ENCODE measurements around the gene AKAP13. TPM values are rescaled to one million over a fixed set of nuclear protein-coding genes. Genes with fewer than 3 reads are reported as not detected.
A peak's percentile ranks its signal among the peaks of the same experiment; 100 is the strongest.

The AKAP13 gene
- total RNA-seq, 4 donors from 2014 or later: 332 to 362 (median 351) TPM

GRCh38 chr15:85762039-85762755, 381.8 kb downstream of the AKAP13 start:
- Histone ChIP-seq H3K4me3 (no peak overlapping the region), H3K9me3 (no peaks in the 10 kb centered on the region), H3K27ac (no peak overlapping the region), H3K36me3 (peaks cover 0 to 45% (median 0%) of the 10 kb centered on the region in 3 donors), H3K4me1 (peaks cover 0 to 31% (median 13%) of the 10 kb centered on the region in 4 donors), H3K27me3 (no peaks in the 10 kb centered on the region)
- 76 to 84% methylated on average over 10 to 12 of the region's 15 CpGs for WGBS, 2 donors
- no peak for DNase-seq (ENCODE audit: low spot score in 2 of 2)
- no peak for TF ChIP-seq POLR2A (IDR thresholded peaks at IDR 0.05)
- no peak for TF ChIP-seq CTCF (IDR thresholded peaks at IDR 0.05)
- TF ChIP-seq EP300 (IDR thresholded peaks at IDR 0.05): no peak

- DNase-seq (ENCODE audit: low spot score in 2 of 2): no peak
- no peak overlapping the region for H3K4me3 ChIP-seq
- H3K4me1 ChIP-seq: peaks cover 0 to 31% (median 13%) of the 10 kb centered on the region in 4 donors
- no peaks in the 10 kb centered on the region for H3K9me3 ChIP-seq
- H3K36me3 ChIP-seq: peaks cover 0 to 43% (median 0%) of the 10 kb centered on the region in 3 donors
- no peak for TF ChIP-seq POLR2A (IDR thresholded peaks at IDR 0.05)
- TF ChIP-seq EP300 (IDR thresholded peaks at IDR 0.05): no peak
- no peak for TF ChIP-seq CTCF (IDR thresholded peaks at IDR 0.05)
- no peak overlapping the region for H3K27ac ChIP-seq
- H3K27me3 ChIP-seq: no peaks in the 10 kb centered on the region
- 78 to 91% methylated on average over 7 to 8 of the region's 8 CpGs for WGBS, 2 donors
These were observed 382.3 kb downstream of the AKAP13 start for GRCh38 chr15:85762756-85763127.

GRCh38 chr15:85763157-85763556, 382.8 kb downstream of the AKAP13 start:
- H3K4me3 ChIP-seq: no peak overlapping the region
- H3K27me3 ChIP-seq: no peaks in the 10 kb centered on the region
- H3K9me3 ChIP-seq: no peaks in the 10 kb centered on the region
- peaks cover 0 to 43% (median 0%) of the 10 kb centered on the region in 3 donors for H3K36me3 ChIP-seq
- no peak for DNase-seq (ENCODE audit: low spot score in 2 of 2)
- TF ChIP-seq CTCF (IDR thresholded peaks at IDR 0.05): no peak
- no peak for TF ChIP-seq EP300 (IDR thresholded peaks at IDR 0.05)
- no peak for TF ChIP-seq POLR2A (IDR thresholded peaks at IDR 0.05)
- H3K4me1 ChIP-seq: peaks cover 0 to 31% (median 13%) of the 10 kb centered on the region in 4 donors
- WGBS, 2 donors: 87 to 91% methylated on average over 16 of the region's 16 CpGs
- peak overlapping the region in 2 of 4 donors; percentile 48 to 54 for H3K27ac ChIP-seq

DNA sequence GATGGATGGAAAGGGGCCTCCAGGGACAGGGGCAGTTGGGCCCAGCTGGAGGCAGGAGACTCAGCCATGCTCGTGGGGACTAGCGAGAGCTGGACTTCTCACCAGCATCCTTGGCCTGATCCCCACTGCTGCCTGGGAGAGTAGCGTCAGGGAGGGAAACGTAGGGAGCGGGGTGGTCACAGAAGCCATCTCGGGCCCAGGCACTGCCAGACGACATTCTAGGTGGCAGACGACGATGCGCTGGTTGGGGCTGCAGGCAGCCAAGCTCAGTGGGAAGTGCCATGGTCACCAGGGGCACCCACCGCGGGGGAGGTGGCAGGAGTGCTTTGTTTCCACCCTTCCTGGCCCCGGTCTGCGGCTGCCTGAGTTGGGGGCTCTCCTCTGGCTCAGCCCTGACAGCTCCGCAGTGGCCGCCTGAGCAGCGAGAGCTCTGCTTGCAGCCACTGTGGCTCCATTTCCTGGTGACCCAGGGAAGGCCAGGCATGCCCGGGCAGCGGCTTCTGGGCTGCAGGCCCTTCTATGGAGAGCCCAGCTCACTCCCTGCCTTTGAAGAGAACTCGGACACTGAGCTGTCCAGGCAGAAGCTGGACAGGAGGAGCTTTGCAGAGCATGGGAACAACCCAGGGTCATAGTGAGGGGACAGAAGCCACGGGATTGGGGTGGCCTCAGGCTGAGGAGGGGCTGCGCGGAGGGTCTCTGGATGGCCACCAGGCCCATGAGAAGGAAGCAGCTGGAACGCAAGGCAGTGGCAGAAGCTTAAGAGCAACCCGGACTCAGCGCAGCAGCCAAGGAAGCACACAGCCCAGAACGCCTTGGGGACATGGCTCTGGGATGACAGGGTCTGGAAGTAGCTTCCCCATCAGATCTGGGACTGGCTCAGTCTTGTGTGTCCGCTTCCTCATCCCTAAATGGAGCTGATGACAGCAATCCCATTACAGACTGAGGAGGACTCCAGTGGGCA, 383.6 kb downstream of the AKAP13 start:
- DNase-seq (ENCODE audit: low spot score in 2 of 2): no peak

More for the DNA sequence above, 383.6 kb downstream of the AKAP13 start:
- Histone ChIP-seq H3K27me3 (no peaks in the 10 kb centered on the region), H3K36me3 (peaks cover 0 to 43% (median 0%) of the 10 kb centered on the region in 3 donors), H3K9me3 (no peaks in the 10 kb centered on the region), H3K4me1 (peaks cover 0 to 31% (median 13%) of the 10 kb centered on the region in 4 donors), H3K4me3 (no peak overlapping the region), H3K27ac (peak overlapping the region in 2 of 4 donors; percentile 48 to 54)
- 88 to 92% methylated on average over 21 to 22 of the region's 28 CpGs for WGBS, 2 donors
- no peak for TF ChIP-seq CTCF (IDR thresholded peaks at IDR 0.05)
- TF ChIP-seq EP300 (IDR thresholded peaks at IDR 0.05): no peak
- TF ChIP-seq POLR2A (IDR thresholded peaks at IDR 0.05): no peak
